ENCODE measurements around the gene RALGAPA2. TPM values are rescaled to one million over a fixed set of nuclear protein-coding genes. Genes with fewer than 3 reads are reported as not detected.

RALGAPA2 gene
- total RNA-seq, 1 donor from 2014 or later: 15.7 TPM

- Histone ChIP-seq H3K9me3 (ENCODE audit: control insufficient read depth in 3 of 3, low read length in 3 of 3) (no peaks in the 10 kb centered on the region), H3K9ac (ENCODE audit: low read depth in 1 of 3, low read length in 3 of 3) (no peak overlapping the region), H3K4me3 (ENCODE audit: low read length in 3 of 3) (no peak overlapping the region), H3K36me3 (ENCODE audit: control insufficient read depth in 3 of 3, insufficient read depth in 3 of 3, low read length in 3 of 3) (peaks cover 17 to 65% (median 61%) of the 10 kb centered on the region in 3 donors), H3K27me3 (ENCODE audit: control insufficient read depth in 3 of 3, insufficient read depth in 3 of 3, low read length in 3 of 3) (no peaks in the 10 kb centered on the region), H3K27ac (ENCODE audit: low read depth, low read length) (no peak overlapping the region), H3K4me1 (ENCODE audit: control insufficient read depth in 3 of 3, insufficient read depth in 3 of 3, low read length in 3 of 3) (no peaks in the 10 kb centered on the region)
Observed at GRCh38 chr20:20492521-20493332, 219.7 kb downstream of the RALGAPA2 start.

- peaks cover 15 to 60% (median 54%) of the 10 kb centered on the region in 3 donors for H3K36me3 ChIP-seq (ENCODE audit: control insufficient read depth in 3 of 3, insufficient read depth in 3 of 3, low read length in 3 of 3)
- no peak overlapping the region for H3K9ac ChIP-seq (ENCODE audit: low read depth in 1 of 3, low read length in 3 of 3)
- H3K27me3 ChIP-seq (ENCODE audit: control insufficient read depth in 3 of 3, insufficient read depth in 3 of 3, low read length in 3 of 3): no peaks in the 10 kb centered on the region
- no peak overlapping the region for H3K27ac ChIP-seq (ENCODE audit: low read depth, low read length)
- no peaks in the 10 kb centered on the region for H3K4me1 ChIP-seq (ENCODE audit: control insufficient read depth in 3 of 3, insufficient read depth in 3 of 3, low read length in 3 of 3)
- no peaks in the 10 kb centered on the region for H3K9me3 ChIP-seq (ENCODE audit: control insufficient read depth in 3 of 3, low read length in 3 of 3)
- H3K4me3 ChIP-seq (ENCODE audit: low read length in 3 of 3): no peak overlapping the region
Observed at GRCh38 chr20:20491784-20492264, 220.6 kb downstream of the RALGAPA2 start.

- Histone ChIP-seq H3K27ac (ENCODE audit: low read depth, low read length) (no peak overlapping the region), H3K4me1 (ENCODE audit: control insufficient read depth in 3 of 3, insufficient read depth in 3 of 3, low read length in 3 of 3) (no peaks in the 10 kb centered on the region), H3K9ac (ENCODE audit: low read depth in 1 of 3, low read length in 3 of 3) (no peak overlapping the region), H3K27me3 (ENCODE audit: control insufficient read depth in 3 of 3, insufficient read depth in 3 of 3, low read length in 3 of 3) (no peaks in the 10 kb centered on the region), H3K36me3 (ENCODE audit: control insufficient read depth in 3 of 3, insufficient read depth in 3 of 3, low read length in 3 of 3) (peaks cover 15 to 56% (median 49%) of the 10 kb centered on the region in 3 donors), H3K4me3 (ENCODE audit: low read length in 3 of 3) (no peak overlapping the region), H3K9me3 (ENCODE audit: control insufficient read depth in 3 of 3, low read length in 3 of 3) (no peaks in the 10 kb centered on the region)
Observed at GRCh38 chr20:20491110-20491783, 221.2 kb downstream of the RALGAPA2 start.

- no peaks in the 10 kb centered on the region for H3K9me3 ChIP-seq (ENCODE audit: control insufficient read depth in 3 of 3, low read length in 3 of 3)
- H3K27me3 ChIP-seq (ENCODE audit: control insufficient read depth in 3 of 3, insufficient read depth in 3 of 3, low read length in 3 of 3): no peaks in the 10 kb centered on the region
- H3K4me1 ChIP-seq (ENCODE audit: control insufficient read depth in 3 of 3, insufficient read depth in 3 of 3, low read length in 3 of 3): no peaks in the 10 kb centered on the region
- no peak overlapping the region for H3K9ac ChIP-seq (ENCODE audit: low read depth in 1 of 3, low read length in 3 of 3)
- H3K4me3 ChIP-seq (ENCODE audit: low read length in 3 of 3): no peak overlapping the region
- no peak overlapping the region for H3K27ac ChIP-seq (ENCODE audit: low read depth, low read length)
- H3K36me3 ChIP-seq (ENCODE audit: control insufficient read depth in 3 of 3, insufficient read depth in 3 of 3, low read length in 3 of 3): peaks cover 10 to 51% (median 46%) of the 10 kb centered on the region in 3 donors
Observed at GRCh38 chr20:20490673-20491072, 221.8 kb downstream of the RALGAPA2 start.

GRCh38 chr20:20489648-20490341, 222.6 kb downstream of the RALGAPA2 start:
- Histone ChIP-seq H3K4me3 (ENCODE audit: low read length in 3 of 3) (no peak overlapping the region), H3K27me3 (ENCODE audit: control insufficient read depth in 3 of 3, insufficient read depth in 3 of 3, low read length in 3 of 3) (no peaks in the 10 kb centered on the region), H3K36me3 (ENCODE audit: control insufficient read depth in 3 of 3, insufficient read depth in 3 of 3, low read length in 3 of 3) (peaks cover 10 to 42% (median 40%) of the 10 kb centered on the region in 3 donors), H3K27ac (ENCODE audit: low read depth, low read length) (no peak overlapping the region), H3K9me3 (ENCODE audit: control insufficient read depth in 3 of 3, low read length in 3 of 3) (no peaks in the 10 kb centered on the region), H3K4me1 (ENCODE audit: control insufficient read depth in 3 of 3, insufficient read depth in 3 of 3, low read length in 3 of 3) (no peaks in the 10 kb centered on the region), H3K9ac (ENCODE audit: low read depth in 1 of 3, low read length in 3 of 3) (no peak overlapping the region)

- Histone ChIP-seq H3K27me3 (ENCODE audit: control insufficient read depth in 3 of 3, insufficient read depth in 3 of 3, low read length in 3 of 3) (no peaks in the 10 kb centered on the region), H3K36me3 (ENCODE audit: control insufficient read depth in 3 of 3, insufficient read depth in 3 of 3, low read length in 3 of 3) (peaks cover 6 to 35% (median 34%) of the 10 kb centered on the region in 3 donors)
Observed at GRCh38 chr20:20489054-20489453, 223.4 kb downstream of the RALGAPA2 start.

GRCh38 chr20:20488388-20488787, 224.1 kb downstream of the RALGAPA2 start:
- H3K9me3 ChIP-seq (ENCODE audit: control insufficient read depth in 3 of 3, low read length in 3 of 3): no peaks in the 10 kb centered on the region
- H3K4me1 ChIP-seq (ENCODE audit: control insufficient read depth in 3 of 3, insufficient read depth in 3 of 3, low read length in 3 of 3): no peaks in the 10 kb centered on the region
- no peak overlapping the region for H3K9ac ChIP-seq (ENCODE audit: low read depth in 1 of 3, low read length in 3 of 3)
- H3K27ac ChIP-seq (ENCODE audit: low read depth, low read length): no peak overlapping the region
- peaks cover 6 to 31% (median 29%) of the 10 kb centered on the region in 3 donors for H3K36me3 ChIP-seq (ENCODE audit: control insufficient read depth in 3 of 3, insufficient read depth in 3 of 3, low read length in 3 of 3)
- H3K4me3 ChIP-seq (ENCODE audit: low read length in 3 of 3): no peak overlapping the region
- no peaks in the 10 kb centered on the region for H3K27me3 ChIP-seq (ENCODE audit: control insufficient read depth in 3 of 3, insufficient read depth in 3 of 3, low read length in 3 of 3)

More at GRCh38 chr20:20489054-20489453, 223.4 kb downstream of the RALGAPA2 start:
- Histone ChIP-seq H3K4me1 (ENCODE audit: control insufficient read depth in 3 of 3, insufficient read depth in 3 of 3, low read length in 3 of 3) (no peaks in the 10 kb centered on the region), H3K9ac (ENCODE audit: low read depth in 1 of 3, low read length in 3 of 3) (no peak overlapping the region), H3K9me3 (ENCODE audit: control insufficient read depth in 3 of 3, low read length in 3 of 3) (no peaks in the 10 kb centered on the region), H3K27ac (ENCODE audit: low read depth, low read length) (no peak overlapping the region), H3K4me3 (ENCODE audit: low read length in 3 of 3) (no peak overlapping the region)

GRCh38 chr20:20487811-20488210, 224.6 kb downstream of the RALGAPA2 start:
- Histone ChIP-seq H3K4me1 (ENCODE audit: control insufficient read depth in 3 of 3, insufficient read depth in 3 of 3, low read length in 3 of 3) (no peaks in the 10 kb centered on the region), H3K9me3 (ENCODE audit: control insufficient read depth in 3 of 3, low read length in 3 of 3) (no peaks in the 10 kb centered on the region), H3K36me3 (ENCODE audit: control insufficient read depth in 3 of 3, insufficient read depth in 3 of 3, low read length in 3 of 3) (peaks cover 7 to 31% (median 29%) of the 10 kb centered on the region in 3 donors), H3K27ac (ENCODE audit: low read depth, low read length) (no peak overlapping the region), H3K27me3 (ENCODE audit: control insufficient read depth in 3 of 3, insufficient read depth in 3 of 3, low read length in 3 of 3) (no peaks in the 10 kb centered on the region), H3K9ac (ENCODE audit: low read depth in 1 of 3, low read length in 3 of 3) (no peak overlapping the region), H3K4me3 (ENCODE audit: low read length in 3 of 3) (no peak overlapping the region)

- no peak overlapping the region for H3K27ac ChIP-seq (ENCODE audit: low read depth, low read length)
- peaks cover 3 to 20% (median 8%) of the 10 kb centered on the region in 3 donors for H3K36me3 ChIP-seq (ENCODE audit: control insufficient read depth in 3 of 3, insufficient read depth in 3 of 3, low read length in 3 of 3)
- no peak overlapping the region for H3K9ac ChIP-seq (ENCODE audit: low read depth in 1 of 3, low read length in 3 of 3)
- H3K4me3 ChIP-seq (ENCODE audit: low read length in 3 of 3): no peak overlapping the region
- H3K4me1 ChIP-seq (ENCODE audit: control insufficient read depth in 3 of 3, insufficient read depth in 3 of 3, low read length in 3 of 3): peaks cover 0 to 3% (median 0%) of the 10 kb centered on the region in 3 donors
- no peaks in the 10 kb centered on the region for H3K27me3 ChIP-seq (ENCODE audit: control insufficient read depth in 3 of 3, insufficient read depth in 3 of 3, low read length in 3 of 3)
- H3K9me3 ChIP-seq (ENCODE audit: control insufficient read depth in 3 of 3, low read length in 3 of 3): no peaks in the 10 kb centered on the region
Observed at GRCh38 chr20:20483328-20483727, 229.1 kb downstream of the RALGAPA2 start.

All from skeletal muscle tissue (tissue), 4 donors.